OCI-LY1 (cell line): ENCODE data around the gene CMTM7.

Experiments
- H2AFZ ChIP-seq: fragments of 200-600 bp; sonication (generic), shearing (Covaris generic); 2 replicates; pipeline ENCODE4 v1.6.0; 2014; ENCODE audit warnings: antibody characterized with exemption, mild to moderate bottlenecking, low read length
- H3F3A ChIP-seq: fragments of 200-600 bp; sonication (generic), shearing (Covaris generic); 2 replicates; pipeline ENCODE4 v1.6.0; 2014; ENCODE audit warnings: mild to moderate bottlenecking, antibody characterized with exemption, low read length, moderate library complexity; ENCODE audit not compliant: insufficient read depth
- H3K27ac ChIP-seq: fragments of 200-600 bp; sonication (generic); 2 replicates; pipeline ENCODE4 v1.5.1; 2014; ENCODE audit warnings: low read length, mixed run types, mild to moderate bottlenecking, low read depth; ENCODE audit not compliant: poor library complexity, severe bottlenecking
- H3K27me3 ChIP-seq: fragments of 200-600 bp; sonication (generic); 2 replicates; pipeline ENCODE4 v1.6.0; 2014; ENCODE audit warnings: antibody characterized with exemption, mild to moderate bottlenecking, low read length, moderate library complexity; ENCODE audit not compliant: insufficient read depth
- H3K36me3 ChIP-seq: fragments of 200-600 bp; sonication (generic); 2 replicates; pipeline ENCODE4 v1.6.1; 2014; ENCODE audit warnings: mild to moderate bottlenecking, antibody characterized with exemption, low read length, moderate library complexity, mixed read lengths; ENCODE audit not compliant: insufficient read depth
- H3K4me1 ChIP-seq: fragments of 200-600 bp; sonication (generic); 2 replicates; pipeline ENCODE4 v1.5.1; 2014; ENCODE audit warnings: mild to moderate bottlenecking, low read length, moderate library complexity; ENCODE audit not compliant: insufficient read depth, severe bottlenecking
- H3K4me2 ChIP-seq: fragments of 200-600 bp; sonication (generic), shearing (Covaris generic); 2 replicates; pipeline ENCODE4 v1.6.1; 2014; ENCODE audit warnings: low read length
- H3K4me3 ChIP-seq: fragments of 200-600 bp; sonication (generic); 2 replicates; pipeline ENCODE4 v1.5.1; 2014; ENCODE audit warnings: low read length, low read depth, mild to moderate bottlenecking, mixed read lengths; ENCODE audit not compliant: poor library complexity, severe bottlenecking
- H3K79me2 ChIP-seq: fragments of 200-600 bp; shearing (Covaris generic); 2 replicates; pipeline ENCODE4 v1.6.1; 2016; ENCODE audit warnings: mixed run types, low read length, mixed read lengths; ENCODE audit not compliant: insufficient read depth
- H3K9ac ChIP-seq: fragments of 200-600 bp; sonication (generic), shearing (Covaris generic); 2 replicates; pipeline ENCODE4 v1.6.1; 2014; ENCODE audit warnings: mild to moderate bottlenecking, low read length, mixed read lengths
- H3K9me2 ChIP-seq: fragments of 200-600 bp; sonication (generic), shearing (Covaris generic); 2 replicates; pipeline ENCODE4 v1.6.1; 2014; ENCODE audit warnings: low read depth, mild to moderate bottlenecking, low read length, mixed read lengths
- H3K9me3 ChIP-seq: fragments of 200-600 bp; shearing (Covaris generic); 2 replicates; pipeline ENCODE4 v1.6.1; 2014; ENCODE audit warnings: low read length, mixed read lengths
- H4K20me1 ChIP-seq: fragments of 200-600 bp; sonication (generic), shearing (Covaris generic); 2 replicates; pipeline ENCODE4 v1.6.0; 2016; ENCODE audit warnings: mild to moderate bottlenecking, low read length; ENCODE audit not compliant: insufficient read depth
- EZH2 ChIP-seq: fragments of 200-600 bp; sonication (generic), shearing (Covaris generic); IDR thresholded peaks from 2 replicates; pipeline ENCODE4 v1.8.0; 2017; ENCODE audit warnings: borderline replicate concordance, mixed run types, mild to moderate bottlenecking, antibody characterized with exemption, low read length, moderate library complexity, mixed read lengths
- TF ChIP-seq, protein P1 (sequence below): fragments of 200-600 bp; sonication (generic), shearing (Covaris generic); IDR thresholded peaks from 2 replicates; pipeline ENCODE4 v1.5.1; 2017; ENCODE audit warnings: mild to moderate bottlenecking, antibody characterized with exemption, low read length, moderate library complexity, mixed read lengths

CMTM7 gene

GRCh38 chr3:32480604-32481003 lies 89.0 kb downstream of the CMTM7 start:
- TF ChIP-seq EZH2, result no peak
- TF ChIP-seq, protein P1, sequence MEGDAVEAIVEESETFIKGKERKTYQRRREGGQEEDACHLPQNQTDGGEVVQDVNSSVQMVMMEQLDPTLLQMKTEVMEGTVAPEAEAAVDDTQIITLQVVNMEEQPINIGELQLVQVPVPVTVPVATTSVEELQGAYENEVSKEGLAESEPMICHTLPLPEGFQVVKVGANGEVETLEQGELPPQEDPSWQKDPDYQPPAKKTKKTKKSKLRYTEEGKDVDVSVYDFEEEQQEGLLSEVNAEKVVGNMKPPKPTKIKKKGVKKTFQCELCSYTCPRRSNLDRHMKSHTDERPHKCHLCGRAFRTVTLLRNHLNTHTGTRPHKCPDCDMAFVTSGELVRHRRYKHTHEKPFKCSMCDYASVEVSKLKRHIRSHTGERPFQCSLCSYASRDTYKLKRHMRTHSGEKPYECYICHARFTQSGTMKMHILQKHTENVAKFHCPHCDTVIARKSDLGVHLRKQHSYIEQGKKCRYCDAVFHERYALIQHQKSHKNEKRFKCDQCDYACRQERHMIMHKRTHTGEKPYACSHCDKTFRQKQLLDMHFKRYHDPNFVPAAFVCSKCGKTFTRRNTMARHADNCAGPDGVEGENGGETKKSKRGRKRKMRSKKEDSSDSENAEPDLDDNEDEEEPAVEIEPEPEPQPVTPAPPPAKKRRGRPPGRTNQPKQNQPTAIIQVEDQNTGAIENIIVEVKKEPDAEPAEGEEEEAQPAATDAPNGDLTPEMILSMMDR, result no peak
- Histone ChIP-seq H3K27me3 (no peaks in the 10 kb centered on the region), H3K27ac (no peak overlapping the region), H3K4me3 (no peak overlapping the region), H3K4me2 (no peak overlapping the region), H3K9ac (no peak overlapping the region), H4K20me1 (no peaks in the 10 kb centered on the region), H3K9me2 (no peaks in the 10 kb centered on the region), H2AFZ (no peak overlapping the region), H3K9me3 (no peaks in the 10 kb centered on the region), H3K36me3 (peaks cover 51% of the 10 kb centered on the region), H3F3A (no peaks in the 10 kb centered on the region), H3K79me2 (no peaks in the 10 kb centered on the region), H3K4me1 (peaks cover 18% of the 10 kb centered on the region)

GRCh38 chr3:32481791-32482631 lies 90.4 kb downstream of the CMTM7 start:
- Histone ChIP-seq H3K4me2 (no peak overlapping the region), H2AFZ (no peak overlapping the region), H3K27me3 (no peaks in the 10 kb centered on the region), H4K20me1 (no peaks in the 10 kb centered on the region), H3K9me2 (no peaks in the 10 kb centered on the region), H3K27ac (no peak overlapping the region), H3F3A (no peaks in the 10 kb centered on the region; the same call in 1 of the 2 replicates), H3K36me3 (peaks cover 64% of the 10 kb centered on the region), H3K4me3 (no peak overlapping the region), H3K79me2 (no peaks in the 10 kb centered on the region), H3K9ac (no peak overlapping the region), H3K9me3 (no peaks in the 10 kb centered on the region), H3K4me1 (peaks cover 18% of the 10 kb centered on the region)
- no peak for TF ChIP-seq EZH2
- TF ChIP-seq, protein P1, result no peak

DNA sequence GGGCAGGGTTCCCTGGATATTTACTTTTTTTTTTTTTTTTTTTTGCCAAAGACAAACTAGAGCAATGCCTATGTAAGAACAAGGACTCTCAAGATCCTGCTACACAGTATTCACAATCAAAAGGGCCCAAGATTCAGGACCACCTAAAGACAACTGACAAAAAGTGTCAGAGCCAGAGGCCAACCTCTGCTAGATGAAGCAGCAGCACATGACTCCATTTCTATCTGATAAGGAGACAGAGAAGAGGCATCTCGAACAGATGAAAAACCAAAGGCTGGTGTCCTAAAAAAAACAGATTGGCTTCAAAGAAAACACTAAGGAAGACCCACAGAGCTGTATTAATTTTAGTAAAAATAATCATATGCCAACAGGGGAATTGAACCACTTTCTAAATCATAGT lies 91.0 kb downstream of the CMTM7 start:
- TF ChIP-seq EZH2, result no peak
- TF ChIP-seq, protein P1, result no peak
- Histone ChIP-seq H3K4me1 (peaks cover 18% of the 10 kb centered on the region), H3K36me3 (peaks cover 70% of the 10 kb centered on the region), H3K9ac (no peak overlapping the region), H3K27me3 (no peaks in the 10 kb centered on the region), H3K27ac (no peak overlapping the region), H3K9me3 (no peaks in the 10 kb centered on the region), H3K4me2 (no peak overlapping the region), H4K20me1 (no peaks in the 10 kb centered on the region), H2AFZ (no peak overlapping the region), H3K79me2 (no peaks in the 10 kb centered on the region), H3K4me3 (no peak overlapping the region), H3K9me2 (no peaks in the 10 kb centered on the region), H3F3A (no peaks in the 10 kb centered on the region; the same call in 1 of the 2 replicates)
